ENCODE results near the gene PARM1. TPM values are rescaled to one million over a fixed set of nuclear protein-coding genes. Genes with fewer than 3 reads are reported as not detected.

Gene PARM1
- total and polyA plus RNA-seq, 2 experiments from 2014 or later: 4.9 to 10.4 TPM

DNA sequence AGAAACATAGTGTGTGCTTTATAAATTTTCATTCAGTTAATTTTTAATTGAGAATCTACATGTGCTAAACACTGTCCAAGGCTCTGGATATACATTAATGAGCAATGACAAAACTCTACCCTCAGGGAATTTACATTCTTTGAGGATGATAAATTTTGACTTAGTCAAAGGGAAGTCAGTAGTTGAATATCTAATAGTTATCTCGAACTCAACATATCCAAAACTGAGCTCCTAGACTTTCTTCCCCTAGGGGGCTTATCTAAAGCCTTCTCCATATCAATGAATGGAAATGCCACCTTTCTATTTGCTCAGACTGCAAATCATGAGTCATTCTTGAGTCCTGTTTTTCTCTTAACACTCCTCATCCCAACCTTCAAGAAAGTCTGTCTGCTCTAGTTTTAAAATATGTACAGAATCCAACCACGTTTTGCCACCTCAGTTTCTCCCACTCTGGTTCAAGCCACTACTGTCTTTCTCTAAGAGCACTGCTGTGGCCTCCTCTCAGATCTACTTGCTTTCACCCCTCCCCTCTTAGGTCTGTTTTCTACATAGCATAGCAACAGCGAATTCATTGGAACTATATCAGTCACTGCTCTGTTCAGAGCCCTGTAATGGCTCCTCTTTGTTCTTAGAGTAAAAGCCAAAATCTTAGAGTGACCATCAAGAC is 9.5 kb downstream of the PARM1 start:
- H3K79me2 ChIP-seq (replicated peaks; ENCODE audit: insufficient read depth): peaks cover 8% of the 10 kb centered on the region; the same call in 1 of the 2 replicates
- H3K27ac Mint-ChIP-seq: peak overlapping the region; percentile 43; the same call in 1 of the 2 replicates
- no peaks in the 10 kb centered on the region for H3K27me3 Mint-ChIP-seq (ENCODE audit: insufficient read depth, low read depth, poor library complexity)
- H3K9me2 ChIP-seq (ENCODE audit: insufficient read depth): no peaks in the 10 kb centered on the region
- no peak for DNase-seq (ENCODE audit: low spot score)
- TF ChIP-seq, protein P1, sequence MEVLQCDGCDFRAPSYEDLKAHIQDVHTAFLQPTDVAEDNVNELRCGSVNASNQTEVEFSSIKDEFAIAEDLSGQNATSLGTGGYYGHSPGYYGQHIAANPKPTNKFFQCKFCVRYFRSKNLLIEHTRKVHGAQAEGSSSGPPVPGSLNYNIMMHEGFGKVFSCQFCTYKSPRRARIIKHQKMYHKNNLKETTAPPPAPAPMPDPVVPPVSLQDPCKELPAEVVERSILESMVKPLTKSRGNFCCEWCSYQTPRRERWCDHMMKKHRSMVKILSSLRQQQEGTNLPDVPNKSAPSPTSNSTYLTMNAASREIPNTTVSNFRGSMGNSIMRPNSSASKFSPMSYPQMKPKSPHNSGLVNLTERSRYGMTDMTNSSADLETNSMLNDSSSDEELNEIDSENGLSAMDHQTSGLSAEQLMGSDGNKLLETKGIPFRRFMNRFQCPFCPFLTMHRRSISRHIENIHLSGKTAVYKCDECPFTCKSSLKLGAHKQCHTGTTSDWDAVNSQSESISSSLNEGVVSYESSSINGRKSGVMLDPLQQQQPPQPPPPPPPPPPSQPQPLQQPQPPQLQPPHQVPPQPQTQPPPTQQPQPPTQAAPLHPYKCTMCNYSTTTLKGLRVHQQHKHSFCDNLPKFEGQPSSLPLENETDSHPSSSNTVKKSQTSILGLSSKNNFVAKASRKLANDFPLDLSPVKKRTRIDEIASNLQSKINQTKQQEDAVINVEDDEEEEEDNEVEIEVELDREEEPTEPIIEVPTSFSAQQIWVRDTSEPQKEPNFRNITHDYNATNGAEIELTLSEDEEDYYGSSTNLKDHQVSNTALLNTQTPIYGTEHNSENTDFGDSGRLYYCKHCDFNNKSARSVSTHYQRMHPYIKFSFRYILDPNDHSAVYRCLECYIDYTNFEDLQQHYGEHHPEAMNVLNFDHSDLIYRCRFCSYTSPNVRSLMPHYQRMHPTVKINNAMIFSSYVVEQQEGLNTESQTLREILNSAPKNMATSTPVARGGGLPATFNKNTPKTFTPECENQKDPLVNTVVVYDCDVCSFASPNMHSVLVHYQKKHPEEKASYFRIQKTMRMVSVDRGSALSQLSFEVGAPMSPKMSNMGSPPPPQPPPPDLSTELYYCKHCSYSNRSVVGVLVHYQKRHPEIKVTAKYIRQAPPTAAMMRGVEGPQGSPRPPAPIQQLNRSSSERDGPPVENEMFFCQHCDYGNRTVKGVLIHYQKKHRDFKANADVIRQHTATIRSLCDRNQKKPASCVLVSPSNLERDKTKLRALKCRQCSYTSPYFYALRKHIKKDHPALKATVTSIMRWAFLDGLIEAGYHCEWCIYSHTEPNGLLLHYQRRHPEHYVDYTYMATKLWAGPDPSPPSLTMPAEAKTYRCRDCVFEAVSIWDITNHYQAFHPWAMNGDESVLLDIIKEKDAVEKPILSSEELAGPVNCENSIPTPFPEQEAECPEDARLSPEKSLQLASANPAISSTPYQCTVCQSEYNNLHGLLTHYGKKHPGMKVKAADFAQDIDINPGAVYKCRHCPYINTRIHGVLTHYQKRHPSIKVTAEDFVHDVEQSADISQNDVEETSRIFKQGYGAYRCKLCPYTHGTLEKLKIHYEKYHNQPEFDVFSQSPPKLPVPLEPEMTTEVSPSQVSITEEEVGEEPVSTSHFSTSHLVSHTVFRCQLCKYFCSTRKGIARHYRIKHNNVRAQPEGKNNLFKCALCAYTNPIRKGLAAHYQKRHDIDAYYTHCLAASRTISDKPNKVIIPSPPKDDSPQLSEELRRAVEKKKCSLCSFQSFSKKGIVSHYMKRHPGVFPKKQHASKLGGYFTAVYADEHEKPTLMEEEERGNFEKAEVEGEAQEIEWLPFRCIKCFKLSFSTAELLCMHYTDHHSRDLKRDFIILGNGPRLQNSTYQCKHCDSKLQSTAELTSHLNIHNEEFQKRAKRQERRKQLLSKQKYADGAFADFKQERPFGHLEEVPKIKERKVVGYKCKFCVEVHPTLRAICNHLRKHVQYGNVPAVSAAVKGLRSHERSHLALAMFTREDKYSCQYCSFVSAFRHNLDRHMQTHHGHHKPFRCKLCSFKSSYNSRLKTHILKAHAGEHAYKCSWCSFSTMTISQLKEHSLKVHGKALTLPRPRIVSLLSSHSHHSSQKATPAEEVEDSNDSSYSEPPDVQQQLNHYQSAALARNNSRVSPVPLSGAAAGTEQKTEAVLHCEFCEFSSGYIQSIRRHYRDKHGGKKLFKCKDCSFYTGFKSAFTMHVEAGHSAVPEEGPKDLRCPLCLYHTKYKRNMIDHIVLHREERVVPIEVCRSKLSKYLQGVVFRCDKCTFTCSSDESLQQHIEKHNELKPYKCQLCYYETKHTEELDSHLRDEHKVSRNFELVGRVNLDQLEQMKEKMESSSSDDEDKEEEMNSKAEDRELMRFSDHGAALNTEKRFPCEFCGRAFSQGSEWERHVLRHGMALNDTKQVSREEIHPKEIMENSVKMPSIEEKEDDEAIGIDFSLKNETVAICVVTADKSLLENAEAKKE (CRISPR knock-in tag; IDR thresholded peaks at IDR 0.05): no peak
- TF ChIP-seq STAT1 (IDR thresholded peaks at IDR 0.05; ENCODE audit: unreplicated experiment): no peak
- no peak for TF ChIP-seq POLR2AphosphoS5 (IDR thresholded peaks at IDR 0.05; ENCODE audit: low read depth)
- no peak for TF ChIP-seq ZNF331 (CRISPR knock-in tag; IDR thresholded peaks at IDR 0.05; ENCODE audit: low read depth)
- peaks cover 9% of the 10 kb centered on the region; the same call in 1 of the 2 replicates for H3K4me1 ChIP-seq (ENCODE audit: insufficient read depth)
- H3K4me3 Mint-ChIP-seq: no peak overlapping the region
- no peak for ATAC-seq
- no peaks in the 10 kb centered on the region for H3K36me3 ChIP-seq (ENCODE audit: insufficient read depth)
- peaks cover 18% of the 10 kb centered on the region for H3K4me1 Mint-ChIP-seq
- peak overlapping the region; percentile 6 for H3K4me2 ChIP-seq
- H3F3A ChIP-seq (replicated peaks; ENCODE audit: low read depth): no peaks in the 10 kb centered on the region
- H3K9me3 Mint-ChIP-seq: no peaks in the 10 kb centered on the region
- no peaks in the 10 kb centered on the region for H3K27me3 ChIP-seq (ENCODE audit: insufficient read depth)
- H2AFZ ChIP-seq: no peak overlapping the region
- H3K4me3 ChIP-seq: no peak overlapping the region
- H3K36me3 Mint-ChIP-seq (ENCODE audit: low read depth): peaks cover 3% of the 10 kb centered on the region; the same call in 2 of the 3 replicates
- H4K20me1 ChIP-seq (replicated peaks; ENCODE audit: insufficient read depth): no peaks in the 10 kb centered on the region
- no peak overlapping the region for H3K27ac ChIP-seq (ENCODE audit: low read depth)

DNA sequence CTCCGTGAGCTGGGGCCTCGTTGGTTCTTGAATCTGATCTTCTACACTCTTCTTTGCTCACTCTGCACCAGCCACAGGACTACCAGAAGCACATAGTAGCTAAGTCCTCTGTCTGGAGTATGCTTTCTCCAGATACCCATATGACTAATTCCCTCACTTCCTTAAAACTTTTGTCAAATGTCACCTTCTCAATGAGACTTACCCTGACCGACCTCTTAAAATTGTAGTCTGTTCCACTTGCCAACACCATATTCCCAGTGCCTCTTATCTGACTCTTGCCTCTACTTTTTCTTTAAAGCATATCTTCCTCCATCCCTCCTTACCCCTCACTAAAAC is 10.0 kb downstream of the PARM1 start:
- no peak for ATAC-seq
- Mint-ChIP-seq H3K4me3 (no peak overlapping the region), H3K27me3 (ENCODE audit: insufficient read depth, low read depth, poor library complexity) (no peaks in the 10 kb centered on the region), H3K4me1 (peaks cover 18% of the 10 kb centered on the region), H3K36me3 (ENCODE audit: low read depth) (peaks cover 3% of the 10 kb centered on the region; the same call in 2 of the 3 replicates), H3K27ac (no peak overlapping the region), H3K9me3 (no peaks in the 10 kb centered on the region)
- Histone ChIP-seq H3K4me2 (no peak overlapping the region), H3F3A (replicated peaks; ENCODE audit: low read depth) (no peaks in the 10 kb centered on the region), H2AFZ (no peak overlapping the region), H3K27ac (ENCODE audit: low read depth) (no peak overlapping the region), H3K79me2 (replicated peaks; ENCODE audit: insufficient read depth) (peaks cover 8% of the 10 kb centered on the region; the same call in 1 of the 2 replicates), H3K4me1 (ENCODE audit: insufficient read depth) (peaks cover 9% of the 10 kb centered on the region; the same call in 1 of the 2 replicates), H4K20me1 (replicated peaks; ENCODE audit: insufficient read depth) (no peaks in the 10 kb centered on the region), H3K9me2 (ENCODE audit: insufficient read depth) (no peaks in the 10 kb centered on the region), H3K36me3 (ENCODE audit: insufficient read depth) (no peaks in the 10 kb centered on the region), H3K27me3 (ENCODE audit: insufficient read depth) (no peaks in the 10 kb centered on the region), H3K4me3 (no peak overlapping the region)
- no peak for TF ChIP-seq EZH2 (IDR thresholded peaks at IDR 0.05; ENCODE audit: low read depth, unreplicated experiment)
- no peak for DNase-seq (ENCODE audit: low spot score)
